Loucy (cell line): Measurements from ENCODE around the gene AQP9.

ENCODE experiments used
- CTCF ChIP-seq: fragments of 200-600 bp; sonication (generic); conservative IDR thresholded peaks from 2 replicates; pipeline ENCODE4 v1.5.1; 2014; ENCODE audit warnings: mild to moderate bottlenecking, antibody characterized with exemption, low read length
- EZH2phosphoT487 ChIP-seq: fragments of 200-600 bp; IDR thresholded peaks from 2 replicates; pipeline ENCODE4 v1.6.1; 2018; ENCODE audit warnings: antibody characterized with exemption, mild to moderate bottlenecking, moderate library complexity, borderline replicate concordance

GRCh38 chr15:58115692-58116091, 22.5 kb upstream of the AQP9 start:
- TF ChIP-seq CTCF (0 out of 2 replicates have a peak, but pooled peaks have one; percentile 18), EZH2phosphoT487 (no peak)
